ENCODE measurements around the gene NFKBIE.
"Not testable (repeated sequence)": the region's sequence is repeated elsewhere in the genome, so short reads cannot be mapped to it uniquely, and the experiment has no call there.

GRCh38 chr6:44314657-44315056 lies 49.3 kb upstream of the NFKBIE start:
- TF ChIP-seq CTCF (conservative IDR thresholded peaks at IDR 0.05; ENCODE audit: low read depth in 2 of 2); EZH2phosphoT487 (IDR thresholded peaks at IDR 0.05; ENCODE audit: unreplicated experiment); EZH2 (IDR thresholded peaks at IDR 0.05; ENCODE audit: low read depth, unreplicated experiment); REST (IDR thresholded peaks at IDR 0.05; ENCODE audit: unreplicated experiment); POLR2AphosphoS5 (IDR thresholded peaks at IDR 0.05; ENCODE audit: low read depth); STAT1 (IDR thresholded peaks at IDR 0.05; ENCODE audit: unreplicated experiment); ETS1 (IDR thresholded peaks at IDR 0.05); JUNB (IDR thresholded peaks at IDR 0.05; ENCODE audit: unreplicated experiment); CREB1 (CRISPR knock-in tag; IDR thresholded peaks at IDR 0.05; ENCODE audit: low read depth); NANOG (IDR thresholded peaks at IDR 0.05; ENCODE audit: borderline replicate concordance); ZNF114 (CRISPR knock-in tag; IDR thresholded peaks at IDR 0.05); ZNF462 (CRISPR knock-in tag; IDR thresholded peaks at IDR 0.05): not testable (repeated sequence)

Measured in GM23338 (cell line).